Erythroblast (primary cell): ENCODE data around the gene NHLRC2.

ENCODE experiments used
- GATA1 ChIP-seq: IDR thresholded peaks from 2 replicates; pipeline ENCODE4 v1.6.1; 2011; ENCODE audit warnings: low read depth, mild to moderate bottlenecking, control low read depth, low read length, moderate library complexity
- POLR2A ChIP-seq: IDR thresholded peaks from 2 replicates; pipeline ENCODE4 v1.6.1; 2011; ENCODE audit warnings: mild to moderate bottlenecking, low read length

DNA sequence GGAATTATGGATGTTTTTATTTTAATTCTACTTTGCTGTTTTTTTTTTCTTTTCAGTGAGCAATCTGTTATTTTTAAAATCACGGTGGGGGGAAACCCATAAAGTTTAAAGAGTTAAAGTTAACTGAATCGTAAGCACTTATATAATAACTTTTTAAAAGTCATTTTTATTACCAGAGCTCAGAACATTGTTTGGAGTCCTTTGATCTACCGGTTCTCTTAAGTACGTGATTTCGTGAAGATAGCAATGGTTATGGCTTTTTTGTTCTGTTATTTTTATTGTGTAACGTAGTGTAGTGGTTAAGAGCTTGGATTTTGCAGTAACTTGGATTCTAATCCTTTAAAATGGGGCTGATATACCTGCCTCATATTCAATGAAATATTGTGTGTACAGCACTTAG, 57.4 kb downstream of the NHLRC2 start:
- TF ChIP-seq POLR2A, result no peak
- no peak for TF ChIP-seq GATA1
